H9 (cell line): ENCODE results near the gene POLK. TPM values are rescaled to one million over a fixed set of nuclear protein-coding genes. Genes with fewer than 3 reads are reported as not detected.

Source experiments
- DNase-seq: peaks from one replicate; pipeline ENCODE4 v3.0.0-alpha.2; 2017
- H2AFZ ChIP-seq: one replicate; pipeline ENCODE4 v1.6.1; 2013; ENCODE audit warnings: mild to moderate bottlenecking, low read length, control low read depth, moderate library complexity
- H2AK5ac ChIP-seq: 2 replicates; pipeline ENCODE4 v1.6.1; 2013; ENCODE audit warnings: low read length, control low read depth, mixed read lengths; ENCODE audit not compliant: insufficient read length
- H2BK120ac ChIP-seq: one replicate; pipeline ENCODE4 v1.6.1; 2013; ENCODE audit warnings: low read depth, mild to moderate bottlenecking, low read length, control low read depth, inconsistent platforms; ENCODE audit not compliant: poor library complexity, severe bottlenecking
- H2BK12ac ChIP-seq: 2 replicates; pipeline ENCODE4 v1.6.1; 2013; ENCODE audit warnings: low read length, control low read depth, mixed read lengths, low read depth; ENCODE audit not compliant: insufficient read length
- H2BK15ac ChIP-seq: 2 replicates; pipeline ENCODE4 v1.6.1; 2013; ENCODE audit warnings: low read depth, low read length, control low read depth
- H2BK20ac ChIP-seq: one replicate; pipeline ENCODE4 v1.6.1; 2013; ENCODE audit warnings: low read depth, mild to moderate bottlenecking, low read length, control low read depth, inconsistent platforms; ENCODE audit not compliant: poor library complexity, severe bottlenecking
- H2BK5ac ChIP-seq: 2 replicates; pipeline ENCODE4 v1.6.1; 2013; ENCODE audit warnings: low read length, control low read depth, mixed read lengths; ENCODE audit not compliant: insufficient read length
- H3K14ac ChIP-seq: 2 replicates; pipeline ENCODE4 v1.6.1; 2013; ENCODE audit warnings: low read length, control low read depth; ENCODE audit not compliant: insufficient read depth
- H3K18ac ChIP-seq: 2 replicates; pipeline ENCODE4 v1.6.1; 2013; ENCODE audit warnings: low read depth, mild to moderate bottlenecking, mixed read lengths, low read length, control low read depth; ENCODE audit not compliant: insufficient read length
- H3K23ac ChIP-seq: 2 replicates; pipeline ENCODE4 v1.6.1; 2013; ENCODE audit warnings: low read length, control low read depth, mixed read lengths, low read depth; ENCODE audit not compliant: insufficient read length
- H3K23me2 ChIP-seq: 2 replicates; pipeline ENCODE4 v1.6.1; 2013; ENCODE audit warnings: low read depth, mild to moderate bottlenecking, mixed read lengths, low read length, control low read depth; ENCODE audit not compliant: insufficient read length, poor library complexity, severe bottlenecking
- H3K27ac ChIP-seq: 2 replicates; pipeline ENCODE4 v1.5.1; 2013; ENCODE audit warnings: low read length, control low read depth, mixed read lengths, low read depth; ENCODE audit not compliant: insufficient read length
- H3K27me3 ChIP-seq: 2 replicates; pipeline ENCODE4 v1.6.1; 2013; ENCODE audit warnings: low read length, control low read depth, inconsistent platforms; ENCODE audit not compliant: insufficient read depth
- H3K4ac ChIP-seq: 2 replicates; pipeline ENCODE4 v1.6.1; 2013; ENCODE audit warnings: low read depth, mild to moderate bottlenecking, control low read depth, inconsistent platforms, low read length, moderate library complexity
- H3K4me1 ChIP-seq: 2 replicates; pipeline ENCODE4 v1.6.1; 2013; ENCODE audit warnings: low read length, control low read depth, inconsistent platforms; ENCODE audit not compliant: insufficient read depth
- H3K4me2 ChIP-seq: 2 replicates; pipeline ENCODE4 v1.6.1; 2013; ENCODE audit warnings: low read length, control low read depth, mixed read lengths; ENCODE audit not compliant: insufficient read length, insufficient read depth
- H3K56ac ChIP-seq: 2 replicates; pipeline ENCODE4 v1.6.1; 2013; ENCODE audit warnings: low read depth, mild to moderate bottlenecking, mixed read lengths, low read length, control low read depth; ENCODE audit not compliant: insufficient read length
- H3K79me1 ChIP-seq: 2 replicates; pipeline ENCODE4 v1.6.1; 2013; ENCODE audit warnings: low read depth, mild to moderate bottlenecking, moderate library complexity, low read length, control low read depth, inconsistent platforms; ENCODE audit not compliant: insufficient read depth, poor library complexity, severe bottlenecking
- H3K79me2 ChIP-seq: 2 replicates; pipeline ENCODE4 v1.6.1; 2013; ENCODE audit warnings: low read length, control low read depth, inconsistent platforms; ENCODE audit not compliant: insufficient read depth
- H3K9ac ChIP-seq: 2 replicates; pipeline ENCODE4 v1.6.1; 2013; ENCODE audit warnings: low read length, control low read depth, mixed read lengths; ENCODE audit not compliant: insufficient read length; ENCODE audit errors: extremely low read depth
- H3K9me3 ChIP-seq: one replicate; pipeline ENCODE4 v1.6.1; 2013; ENCODE audit warnings: low read depth, low read length, inconsistent platforms; ENCODE audit not compliant: control insufficient read depth
- H3T11ph ChIP-seq: one replicate; pipeline ENCODE4 v1.6.1; 2013; ENCODE audit warnings: mild to moderate bottlenecking, low read length, control low read depth, inconsistent platforms
- H4K20me1 ChIP-seq: one replicate; pipeline ENCODE4 v1.6.1; 2013; ENCODE audit not compliant: control insufficient read depth, insufficient read length, insufficient read depth
- H4K5ac ChIP-seq: 2 replicates; pipeline ENCODE4 v1.6.1; 2013; ENCODE audit warnings: low read depth, mild to moderate bottlenecking, mixed read lengths, low read length, control low read depth; ENCODE audit not compliant: insufficient read length
- H4K8ac ChIP-seq: replicated peaks from 2 replicates; pipeline ENCODE4 v1.6.1; 2013; ENCODE audit warnings: low read length, control low read depth, mixed read lengths, low read depth; ENCODE audit not compliant: insufficient read length
- H4K91ac ChIP-seq: 2 replicates; pipeline ENCODE4 v1.6.1; 2013; ENCODE audit warnings: low read depth, mild to moderate bottlenecking, moderate library complexity, mixed read lengths, low read length, control low read depth; ENCODE audit not compliant: insufficient read length
- H3K27ac Mint-ChIP-seq, 3 experiments: 2 replicates in 2 of 3; 3 replicates in 1 of 3; pipeline ENCODE4 v1.8.0; 2020 to 2021; ENCODE audit warnings: mixed read lengths in 3 of 3, mild to moderate bottlenecking in 1 of 3, moderate library complexity in 1 of 3
- H3K27me3 Mint-ChIP-seq: 2 replicates; pipeline ENCODE4 v1.8.0; 2021; ENCODE audit warnings: low read depth, mild to moderate bottlenecking, moderate library complexity, mixed read lengths
- H3K36me3 Mint-ChIP-seq, 3 experiments: 2 replicates in 2 of 3; 3 replicates in 1 of 3; pipeline ENCODE4 v1.8.0; 2020 to 2021; ENCODE audit warnings: low read depth in 3 of 3, mixed read lengths in 3 of 3; ENCODE audit not compliant: insufficient read depth in 1 of 3
- H3K4me1 Mint-ChIP-seq, 2 experiments: 2 replicates each; pipeline ENCODE4 v1.8.0; 2020; ENCODE audit warnings: mixed read lengths in 2 of 2
- H3K4me3 Mint-ChIP-seq, 2 experiments: 2 replicates in 1 of 2; 3 replicates in 1 of 2; pipeline ENCODE4 v1.8.0; 2020 to 2021; ENCODE audit warnings: mild to moderate bottlenecking in 2 of 2, mixed read lengths in 2 of 2, moderate library complexity in 1 of 2
- H3K9me3 Mint-ChIP-seq, 2 experiments: 2 replicates in 1 of 2; 3 replicates in 1 of 2; pipeline ENCODE4 v1.8.0; 2020; ENCODE audit warnings: mild to moderate bottlenecking in 2 of 2, mixed read lengths in 2 of 2, moderate library complexity in 1 of 2
- WGBS: extraction: QIAGEN DNeasy Blood & Tissue Kit; methylation state at CpG from one replicate; pipeline ENCODE4 v1.1.7; 2013; ENCODE audit warnings: missing lambda C conversion rate, low lambda C conversion rate, mixed read lengths; ENCODE audit not compliant: insufficient read length; ENCODE audit errors: extremely low coverage; 5-methylcytosine and 5-hydroxymethylcytosine counted together
- total RNA-seq: library from RNA; stranded (reverse); gene quantifications from 2 replicates; pipeline ENCODE4 v1.2.1, GENCODE V29; 2021
- TF ChIP-seq, protein P1 (sequence below): fragments of 200-600 bp; sonication (generic); conservative IDR thresholded peaks from 3 replicates; pipeline ENCODE4 v1.8.0; 2021; ENCODE audit warnings: antibody characterized with exemption, mild to moderate bottlenecking

The POLK gene
- total RNA-seq, 1 experiment from 2014 or later: 7.6 TPM

DNA sequence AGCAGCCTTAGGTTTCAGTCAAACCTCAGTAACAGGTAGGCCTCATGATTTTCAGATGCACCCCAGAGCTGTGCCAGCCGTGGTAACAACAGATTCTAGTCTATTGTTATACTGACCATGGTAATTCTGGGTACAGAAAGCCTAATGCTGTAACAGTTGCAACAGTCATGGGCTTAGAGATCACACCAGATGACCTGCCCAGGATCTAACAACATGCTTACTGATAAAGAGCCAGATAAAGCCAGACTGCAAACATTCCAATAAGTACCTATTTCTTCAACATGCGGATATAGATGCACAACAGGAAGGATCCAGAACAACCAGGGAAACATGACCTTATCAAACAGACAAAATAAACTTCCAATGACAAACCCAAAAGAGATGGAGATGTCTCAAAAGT is 43.1 kb upstream of the POLK start:
- H2BK20ac ChIP-seq: no peak overlapping the region
- H3K27ac ChIP-seq: no peak overlapping the region
- peaks cover 12% of the 10 kb centered on the region for H3K4me1 ChIP-seq
- H4K91ac ChIP-seq: no peak overlapping the region
- no peak overlapping the region for H2BK12ac ChIP-seq
- H3K56ac ChIP-seq: no peak overlapping the region
- peaks cover 0 to 11% (median 7%) of the 10 kb centered on the region in 3 experiments; a peak in 5 of 7 replicates for H3K36me3 Mint-ChIP-seq
- no peak overlapping the region for H3K4ac ChIP-seq
- no peak overlapping the region for H2BK5ac ChIP-seq
- peaks cover 3% of the 10 kb centered on the region; the same call in 1 of the 2 replicates for H3K79me2 ChIP-seq
- no peaks in the 10 kb centered on the region for H3K9me3 ChIP-seq
- H3K79me1 ChIP-seq: peaks cover 4% of the 10 kb centered on the region
- no peak overlapping the region for H2BK120ac ChIP-seq
- no peak overlapping the region for H3K27ac Mint-ChIP-seq
- no peak overlapping the region for H4K8ac ChIP-seq
- H2AK5ac ChIP-seq: no peak overlapping the region
- H3K4me2 ChIP-seq: no peak overlapping the region
- H4K5ac ChIP-seq: no peak overlapping the region
- no peak overlapping the region for H3K14ac ChIP-seq
- H3K23me2 ChIP-seq: no peaks in the 10 kb centered on the region
- no peak overlapping the region for H3T11ph ChIP-seq
- no peak overlapping the region for H3K9ac ChIP-seq
- no peaks in the 10 kb centered on the region for H3K27me3 ChIP-seq
- no peaks in the 10 kb centered on the region for H3K27me3 Mint-ChIP-seq
- H2BK15ac ChIP-seq: no peak overlapping the region
- H2AFZ ChIP-seq: no peak overlapping the region
- H3K23ac ChIP-seq: no peak overlapping the region
- no CpG with 5 or more reads among the region's 2 CpGs for WGBS
- TF ChIP-seq, protein P1, sequence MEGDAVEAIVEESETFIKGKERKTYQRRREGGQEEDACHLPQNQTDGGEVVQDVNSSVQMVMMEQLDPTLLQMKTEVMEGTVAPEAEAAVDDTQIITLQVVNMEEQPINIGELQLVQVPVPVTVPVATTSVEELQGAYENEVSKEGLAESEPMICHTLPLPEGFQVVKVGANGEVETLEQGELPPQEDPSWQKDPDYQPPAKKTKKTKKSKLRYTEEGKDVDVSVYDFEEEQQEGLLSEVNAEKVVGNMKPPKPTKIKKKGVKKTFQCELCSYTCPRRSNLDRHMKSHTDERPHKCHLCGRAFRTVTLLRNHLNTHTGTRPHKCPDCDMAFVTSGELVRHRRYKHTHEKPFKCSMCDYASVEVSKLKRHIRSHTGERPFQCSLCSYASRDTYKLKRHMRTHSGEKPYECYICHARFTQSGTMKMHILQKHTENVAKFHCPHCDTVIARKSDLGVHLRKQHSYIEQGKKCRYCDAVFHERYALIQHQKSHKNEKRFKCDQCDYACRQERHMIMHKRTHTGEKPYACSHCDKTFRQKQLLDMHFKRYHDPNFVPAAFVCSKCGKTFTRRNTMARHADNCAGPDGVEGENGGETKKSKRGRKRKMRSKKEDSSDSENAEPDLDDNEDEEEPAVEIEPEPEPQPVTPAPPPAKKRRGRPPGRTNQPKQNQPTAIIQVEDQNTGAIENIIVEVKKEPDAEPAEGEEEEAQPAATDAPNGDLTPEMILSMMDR: no peak
- H3K9me3 Mint-ChIP-seq: peaks cover 0 to 10% of the 10 kb centered on the region in 2 experiments; a peak in 2 of 5 replicates
- H3K4me1 Mint-ChIP-seq: peaks cover 25 to 37% of the 10 kb centered on the region in 2 experiments
- H3K4me3 Mint-ChIP-seq: no peak overlapping the region
- no peak for DNase-seq
- H3K18ac ChIP-seq: no peak overlapping the region
- H4K20me1 ChIP-seq: no peaks in the 10 kb centered on the region
